HepG2 (cell line): Measurements from ENCODE around the gene CDK5R1. TPM values are rescaled to one million over a fixed set of nuclear protein-coding genes. Genes with fewer than 3 reads are reported as not detected.

Experiments used
- CAMTA2 ChIP-seq: sonication (generic); formaldehyde crosslinking; IDR thresholded peaks from 2 replicates; pipeline ENCODE4 v1.4.0; 2020; ENCODE audit warnings: mild to moderate bottlenecking, missing genetic modification reagents, borderline replicate concordance
- CBX1 ChIP-seq: IDR thresholded peaks from one replicate; pipeline ENCODE4 v1.6.1; 2016; ENCODE audit warnings: antibody characterized with exemption, low read depth
- CHD4 ChIP-seq: fragments of 200-600 bp; sonication (generic); IDR thresholded peaks from 2 replicates; pipeline ENCODE4 v1.7.0; 2017; ENCODE audit warnings: mild to moderate bottlenecking, low read length, borderline replicate concordance
- ELK4 ChIP-seq: sonication (generic); formaldehyde crosslinking; IDR thresholded peaks from 2 replicates; pipeline ENCODE4 v1.9.0; 2021; ENCODE audit warnings: missing genetic modification reagents, borderline replicate concordance
- MAFF ChIP-seq: IDR thresholded peaks from 2 replicates; pipeline ENCODE4 v1.6.1; 2011; ENCODE audit warnings: low read depth, low read length, improper control_type of control experiment
- MED13 ChIP-seq: sonication (generic); formaldehyde crosslinking; IDR thresholded peaks from 2 replicates; pipeline ENCODE4 v1.5.0; 2020; ENCODE audit warnings: missing genetic modification reagents
- MXI1 ChIP-seq: IDR thresholded peaks from 3 replicates; pipeline ENCODE4 v1.6.1; 2012; ENCODE audit warnings: low read depth, low read length, inconsistent platforms, borderline replicate concordance
- POGK ChIP-seq: sonication (generic); formaldehyde crosslinking; conservative IDR thresholded peaks from 2 replicates; pipeline ENCODE4 v1.8.0; 2022; ENCODE audit warnings: mild to moderate bottlenecking, moderate library complexity, missing genetic modification reagents
- POLR2A ChIP-seq, 2 experiments: IDR thresholded peaks; 2 replicates each; pipeline ENCODE4 v1.6.1; 2011; ENCODE audit warnings: low read depth in 2 of 2, low read length in 2 of 2, mild to moderate bottlenecking in 1 of 2, moderate library complexity in 1 of 2; ENCODE audit not compliant: insufficient read depth in 1 of 2
- SP2 ChIP-seq: sonication (generic); formaldehyde crosslinking; IDR thresholded peaks from 2 replicates; pipeline ENCODE4 v1.5.1; 2020; ENCODE audit warnings: mild to moderate bottlenecking, missing genetic modification reagents
- SPEN ChIP-seq: sonication (generic); formaldehyde crosslinking; IDR thresholded peaks from 2 replicates; pipeline ENCODE4 v1.5.1; 2020; ENCODE audit warnings: low read depth, mild to moderate bottlenecking, missing genetic modification reagents
- SUZ12 ChIP-seq: fragments of 150-350 bp; IDR thresholded peaks from 2 replicates; pipeline ENCODE4 v1.6.1; 2014; ENCODE audit warnings: low read depth, low read length
- TAF1 ChIP-seq: sonication (generic); formaldehyde crosslinking; IDR thresholded peaks from 2 replicates; pipeline ENCODE4 v1.4.0; 2020; ENCODE audit warnings: missing genetic modification reagents
- YEATS4 ChIP-seq: sonication (generic); formaldehyde crosslinking; IDR thresholded peaks from 2 replicates; pipeline ENCODE4 v1.4.0; 2020; ENCODE audit warnings: missing genetic modification reagents, borderline replicate concordance
- ZMAT3 ChIP-seq: sonication (generic); formaldehyde crosslinking; conservative IDR thresholded peaks from 2 replicates; pipeline ENCODE4 v1.7.0; 2021; ENCODE audit warnings: missing genetic modification reagents
- ZNF124 ChIP-seq: sonication (generic); formaldehyde crosslinking; IDR thresholded peaks from 2 replicates; pipeline ENCODE4 v1.4.0; 2020; ENCODE audit warnings: missing genetic modification reagents
- ZNF468 ChIP-seq: sonication (generic); formaldehyde crosslinking; IDR thresholded peaks from 2 replicates; pipeline ENCODE4 v1.8.0; 2022; ENCODE audit warnings: mild to moderate bottlenecking, moderate library complexity, missing genetic modification reagents
- ZNF564 ChIP-seq: sonication (generic); formaldehyde crosslinking; IDR thresholded peaks from 2 replicates; pipeline ENCODE4 v1.8.1; 2023; ENCODE audit warnings: mild to moderate bottlenecking, missing genetic modification reagents
- ZNF777 ChIP-seq: sonication (generic); formaldehyde crosslinking; IDR thresholded peaks from 2 replicates; pipeline ENCODE4 v1.4.0; 2020; ENCODE audit warnings: missing genetic modification reagents
- polyA plus RNA-seq, 8 experiments: library from polyadenylated mRNA; depleted of rRNA in 3 of 8; stranded (reverse) in 7 of 8; unstranded in 1 of 8; fragments of >200 nt; fragmentation: Illumina TruSeq in 4 of 8; extraction: Trizol in 4 of 8; gene quantifications; 2 replicates each; pipeline versions ENCODE4 v1.2.1 to v1.2.3, GENCODE V29; 2011 to 2016; ENCODE audit warnings: low read depth in 4 of 8, missing spikeins in 1 of 8, mixed read lengths in 1 of 8; ENCODE audit not compliant: insufficient read depth in 1 of 8
- total RNA-seq, 5 experiments: library from RNA; depleted of rRNA; stranded (reverse); fragments of >200 nt; fragmentation: Illumina TruSeq; extraction: Trizol; gene quantifications; 2 replicates each; pipeline ENCODE4 v1.2.3, GENCODE V29; 2016; ENCODE audit warnings: low read depth in 1 of 5
- TF ChIP-seq, protein P1 (sequence below): sonication (generic); formaldehyde crosslinking; IDR thresholded peaks from 2 replicates; pipeline ENCODE4 v1.8.1; 2023; ENCODE audit warnings: missing genetic modification reagents, mild to moderate bottlenecking, borderline replicate concordance
- TF ChIP-seq, protein P2 (sequence below), 2 experiments: sonication (generic) in 1 of 2; formaldehyde crosslinking in 1 of 2; IDR thresholded peaks; 2 replicates each; pipeline versions ENCODE4 v1.4.0 to v1.6.1; 2018 to 2020; ENCODE audit warnings: missing genetic modification reagents in 2 of 2, borderline replicate concordance in 1 of 2, low read depth in 1 of 2, mild to moderate bottlenecking in 1 of 2, missing biosample characterization in 1 of 2
- TF ChIP-seq, protein P3 (sequence below): IDR thresholded peaks from 2 replicates; pipeline ENCODE4 v1.6.1; 2016; ENCODE audit warnings: missing biosample characterization, missing genetic modification reagents, low read depth

Gene CDK5R1
- total and polyA plus RNA-seq, 2 of the 13 experiments (the other 11 are each of a cell fraction or from before 2014, with no cell fraction given): 1.1 to 3.9 TPM

- TF ChIP-seq ELK4: no peak
- peak; percentile 74; the same call in 1 of the 2 replicates for TF ChIP-seq ZMAT3
- peak; percentile 58 to 75 for TF ChIP-seq POLR2A (IDR thresholded peaks at IDR 0.05; ENCODE audit: insufficient read depth in 1 of 2, low read depth in 2 of 2, low read length in 2 of 2)
- TF ChIP-seq ZNF124 (CRISPR knock-in tag): no peak
- peak; percentile 97 for TF ChIP-seq SP2
- peak; percentile 25; the same call in 1 of the 2 replicates for TF ChIP-seq ZNF777 (CRISPR knock-in tag)
- TF ChIP-seq MAFF: no peak
- no peak for TF ChIP-seq CBX1
- TF ChIP-seq, protein P1, sequence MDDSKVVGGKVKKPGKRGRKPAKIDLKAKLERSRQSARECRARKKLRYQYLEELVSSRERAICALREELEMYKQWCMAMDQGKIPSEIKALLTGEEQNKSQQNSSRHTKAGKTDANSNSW (CRISPR knock-in tag): no peak
- peak; percentile 77 for TF ChIP-seq SPEN (CRISPR knock-in tag)
- TF ChIP-seq ZNF468 (CRISPR knock-in tag): no peak
- 0 out of 2 replicates have a peak, but pooled peaks have one; percentile 35 for TF ChIP-seq ZNF564
- TF ChIP-seq CAMTA2: 0 out of 2 replicates have a peak, but pooled peaks have one; percentile 9
- TF ChIP-seq, protein P2, sequence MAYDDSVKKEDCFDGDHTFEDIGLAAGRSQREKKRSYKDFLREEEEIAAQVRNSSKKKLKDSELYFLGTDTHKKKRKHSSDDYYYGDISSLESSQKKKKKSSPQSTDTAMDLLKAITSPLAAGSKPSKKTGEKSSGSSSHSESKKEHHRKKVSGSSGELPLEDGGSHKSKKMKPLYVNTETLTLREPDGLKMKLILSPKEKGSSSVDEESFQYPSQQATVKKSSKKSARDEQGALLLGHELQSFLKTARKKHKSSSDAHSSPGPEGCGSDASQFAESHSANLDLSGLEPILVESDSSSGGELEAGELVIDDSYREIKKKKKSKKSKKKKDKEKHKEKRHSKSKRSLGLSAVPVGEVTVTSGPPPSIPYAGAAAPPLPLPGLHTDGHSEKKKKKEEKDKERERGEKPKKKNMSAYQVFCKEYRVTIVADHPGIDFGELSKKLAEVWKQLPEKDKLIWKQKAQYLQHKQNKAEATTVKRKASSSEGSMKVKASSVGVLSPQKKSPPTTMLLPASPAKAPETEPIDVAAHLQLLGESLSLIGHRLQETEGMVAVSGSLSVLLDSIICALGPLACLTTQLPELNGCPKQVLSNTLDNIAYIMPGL (CRISPR knock-in tag; IDR thresholded peaks at IDR 0.05; ENCODE audit: borderline replicate concordance in 1 of 2, low read depth in 1 of 2): peak; percentile 89 to 94; a peak in 3 of 4 replicates
- TF ChIP-seq YEATS4 (CRISPR knock-in tag): peak; percentile 69; the same call in 1 of the 2 replicates
- TF ChIP-seq MED13: no peak
- TF ChIP-seq, protein P3, sequence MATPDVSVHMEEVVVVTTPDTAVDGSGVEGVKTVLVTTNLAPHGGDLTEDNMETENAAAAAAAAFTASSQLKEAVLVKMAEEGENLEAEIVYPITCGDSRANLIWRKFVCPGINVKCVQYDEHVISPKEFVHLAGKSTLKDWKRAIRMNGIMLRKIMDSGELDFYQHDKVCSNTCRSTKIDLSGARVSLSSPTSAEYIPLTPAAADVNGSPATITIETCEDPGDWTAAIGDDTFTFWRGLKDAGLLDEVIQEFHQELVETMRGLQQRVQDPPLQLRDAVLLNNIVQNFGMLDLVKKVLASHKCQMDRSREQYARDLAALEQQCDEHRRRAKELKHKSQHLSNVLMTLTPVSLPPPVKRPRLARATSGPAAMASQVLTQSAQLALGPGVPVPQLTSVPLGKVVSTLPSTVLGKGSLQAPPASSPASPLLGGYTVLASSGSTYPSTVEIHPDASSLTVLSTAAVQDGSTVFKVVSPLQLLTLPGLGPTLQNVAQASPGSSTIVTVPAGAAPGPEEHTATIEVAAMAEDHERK: peak; percentile 65; the same call in 1 of the 2 replicates
- TF ChIP-seq POGK: peak; percentile 55; the same call in 1 of the 2 replicates
- peak; percentile 82 for TF ChIP-seq TAF1
- TF ChIP-seq SUZ12: peak; percentile 76
- TF ChIP-seq CHD4: no peak
- peak; percentile 80; the same call in 2 of the 3 replicates for TF ChIP-seq MXI1
Observed at GRCh38 chr17:32444301-32445073, 42.3 kb upstream of the CDK5R1 start, which contains the start of gene PSMD11 (continued).
